Right kidney (tissue), 9 donors: ENCODE data around the gene MRPL49.

Experiments used
- DNase-seq: peaks from one replicate; pipeline ENCODE4 v3.0.0-alpha.2; 2016
- long read RNA-seq, 8 donors: transcript quantifications; one replicate each; lab custom pipeline, GENCODE V29; 2026

MRPL49 gene
- long read RNA-seq, donor 1, transcript MRPL49-201 (4 exons, 2,019 nt), result major isoform, 35 of 159 reads
- long read RNA-seq, donor 1, partial matches to known transcripts, result 120 of 159 reads
- long read RNA-seq, donor 1, other reads (novel, unspliced or antisense), result 0 of 159 reads
- long read RNA-seq, donor 2, transcript MRPL49-201 (4 exons, 2,019 nt), result major isoform, 33 of 34 reads
- long read RNA-seq, donor 2, partial matches to known transcripts, result 0 of 34 reads
- long read RNA-seq, donor 2, other reads (novel, unspliced or antisense), result 0 of 34 reads
- long read RNA-seq, donor 3, transcript MRPL49-201 (4 exons, 2,019 nt), result major isoform, 15 of 15 reads
- long read RNA-seq, donor 3, partial matches to known transcripts, result 0 of 15 reads
- long read RNA-seq, donor 3, other reads (novel, unspliced or antisense), result 0 of 15 reads
- long read RNA-seq, donor 4, transcript MRPL49-201 (4 exons, 2,019 nt), result major isoform, 18 of 19 reads
- long read RNA-seq, donor 4, partial matches to known transcripts, result 0 of 19 reads
- long read RNA-seq, donor 4, other reads (novel, unspliced or antisense), result 0 of 19 reads
- long read RNA-seq, donor 5, transcript MRPL49-201 (4 exons, 2,019 nt), result major isoform, 23 of 26 reads
- long read RNA-seq, donor 5, partial matches to known transcripts, result 0 of 26 reads
- long read RNA-seq, donor 5, other reads (novel, unspliced or antisense), result 0 of 26 reads
- long read RNA-seq, donor 6, transcript MRPL49-201 (4 exons, 2,019 nt), result major isoform, 21 of 35 reads
- long read RNA-seq, donor 6, partial matches to known transcripts, result 12 of 35 reads
- long read RNA-seq, donor 6, other reads (novel, unspliced or antisense), result 0 of 35 reads
- long read RNA-seq, donor 7, transcript MRPL49-201 (4 exons, 2,019 nt), result major isoform, 27 of 67 reads
- long read RNA-seq, donor 7, partial matches to known transcripts, result 23 of 67 reads
- long read RNA-seq, donor 7, other reads (novel, unspliced or antisense), result 14 of 67 reads
- long read RNA-seq, donor 8, transcript MRPL49-201 (4 exons, 2,019 nt), result major isoform, 18 of 18 reads
- long read RNA-seq, donor 8, partial matches to known transcripts, result 0 of 18 reads
- long read RNA-seq, donor 8, other reads (novel, unspliced or antisense), result 0 of 18 reads

DNA sequence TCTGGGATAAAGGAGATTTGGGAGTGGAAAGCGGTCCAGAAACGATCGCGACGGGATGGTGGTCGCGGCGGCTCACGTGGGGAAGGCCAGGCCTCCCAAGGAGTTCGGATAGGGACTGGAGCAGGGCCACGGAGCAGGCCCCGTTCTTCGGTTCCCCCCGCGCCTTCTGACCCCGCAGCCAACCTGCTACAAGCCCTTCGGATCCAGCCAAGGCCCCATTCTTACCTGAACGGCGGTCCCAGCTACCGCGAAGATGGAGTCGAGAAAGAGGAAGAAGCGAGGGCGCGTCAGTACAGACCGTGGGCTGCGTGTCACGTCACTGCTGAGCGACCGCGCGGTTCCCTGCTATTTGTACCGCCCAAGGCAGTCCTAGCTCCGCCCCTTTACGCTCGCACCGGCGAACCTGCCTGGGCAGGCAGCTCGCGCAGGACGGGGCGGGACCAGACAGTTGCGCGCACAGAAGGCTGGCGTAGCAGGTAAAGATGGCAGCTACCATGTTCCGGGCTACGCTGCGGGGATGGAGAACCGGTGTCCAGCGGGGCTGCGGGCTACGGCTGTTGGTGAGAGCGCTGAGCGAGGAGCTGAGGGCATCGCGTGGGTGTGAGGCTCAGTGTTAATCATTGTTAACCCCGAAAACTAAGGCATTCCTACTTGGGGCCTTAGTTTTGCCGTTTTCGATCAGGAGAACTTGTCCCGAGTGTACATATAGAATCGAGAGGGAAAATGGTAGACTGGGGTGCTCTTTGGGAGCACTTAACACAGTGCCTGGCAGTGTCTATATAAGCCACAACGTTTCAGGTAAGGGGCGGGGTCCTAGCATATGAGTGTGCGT lies at the start of gene MRPL49, which contains the start of gene FAU:
MRPL49 (plus strand) TSS at position 457 of the 832 bp plus-strand sequence; CDS start at position 483, 26 bp downstream.
FAU (minus strand) TSS at position 270 of the 832 bp plus-strand sequence. CDS start 321 bp downstream, outside the sequence.
- DNase-seq, result peak; percentile 88

- DNase-seq, result no peak
Measured at GRCh38 chr11:65072631-65072966, 49.5 kb upstream of the MRPL49 start.

- DNase-seq, result no peak
Measured at GRCh38 chr11:65077451-65077850, 44.7 kb upstream of the MRPL49 start.

DNA sequence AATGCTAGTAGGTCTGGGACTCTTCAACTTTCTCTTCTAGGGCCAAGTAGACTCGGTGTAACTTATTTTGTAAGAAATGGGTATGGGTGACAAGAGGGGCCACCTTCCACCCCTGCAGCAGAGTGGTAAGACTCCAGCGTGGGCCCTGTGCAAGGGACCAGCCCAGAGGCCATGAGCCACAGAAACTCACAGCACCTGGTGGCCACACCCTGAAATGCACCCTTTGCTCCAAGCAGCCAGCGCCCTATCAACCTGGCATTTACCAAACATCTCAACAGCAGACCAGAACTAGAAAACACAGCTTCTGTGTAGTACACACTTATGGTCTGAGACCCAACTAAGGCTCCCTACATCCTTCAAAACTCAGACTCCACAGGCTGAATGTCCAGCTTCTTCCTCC lies 44.0 kb upstream of the MRPL49 start:
- no peak for DNase-seq

DNA sequence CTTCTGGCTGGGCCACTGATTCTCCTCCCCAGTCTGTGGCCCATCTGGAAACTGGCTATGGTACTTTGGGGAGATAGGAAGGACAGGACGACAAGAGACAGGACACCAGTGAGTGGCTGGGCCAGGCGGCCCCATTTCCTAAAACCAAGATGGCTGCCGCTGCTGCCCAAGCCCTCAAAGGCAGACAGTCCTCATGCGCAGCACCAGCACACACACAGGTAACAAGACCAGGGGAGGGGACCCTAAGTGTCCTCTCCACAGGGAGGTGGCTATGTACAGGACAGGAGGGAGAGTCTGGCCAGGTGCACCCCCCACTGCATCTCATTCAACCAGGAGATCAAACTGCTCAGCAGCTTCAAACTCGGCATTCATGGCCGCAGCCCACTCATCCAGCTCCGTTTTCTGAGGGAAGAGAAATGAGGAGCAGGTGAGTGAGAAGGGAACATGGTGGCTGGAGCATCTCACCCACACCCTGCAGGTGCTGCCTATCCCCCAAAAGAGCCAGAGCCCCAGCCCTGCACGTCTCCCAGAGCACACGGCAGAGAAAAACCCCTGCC lies 43.3 kb upstream of the MRPL49 start:
- no peak for DNase-seq

DNA sequence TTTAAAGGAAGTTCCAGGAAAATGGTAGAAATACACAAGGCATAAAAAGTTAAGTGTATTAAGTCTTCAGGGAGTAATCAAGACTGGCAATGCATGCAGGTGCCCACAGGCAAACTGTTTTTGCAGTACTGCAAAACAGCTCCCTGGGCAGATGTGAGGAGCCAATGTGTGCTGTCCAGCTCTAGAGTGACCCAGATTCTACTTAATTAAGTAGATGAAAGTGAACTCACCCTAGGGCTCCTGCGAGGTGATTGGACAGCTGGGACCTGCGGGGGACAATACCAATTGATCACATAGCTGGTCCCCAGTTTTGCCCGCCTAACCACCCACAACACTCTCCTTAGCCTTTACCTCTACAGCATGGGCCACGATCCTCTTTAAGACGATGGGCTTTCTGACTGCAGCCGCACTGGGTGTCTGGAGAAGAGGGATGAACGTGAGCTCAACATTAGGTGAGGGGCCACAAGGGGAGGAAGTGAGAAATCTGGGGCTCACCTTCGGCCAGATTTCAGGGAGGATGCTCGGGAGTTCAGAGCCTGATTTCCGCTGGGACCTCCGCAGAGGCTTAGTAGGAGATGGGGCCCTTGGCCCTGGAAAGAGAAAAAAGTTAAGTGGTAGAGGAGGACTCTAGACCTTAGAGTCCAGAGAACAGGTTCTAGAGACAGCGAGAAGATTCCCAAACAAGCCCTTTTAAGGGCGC lies 38.8 kb upstream of the MRPL49 start:
- DNase-seq, result no peak

GRCh38 chr11:65083834-65084597 lies 38.1 kb upstream of the MRPL49 start, which contains the start of the genes CDCA5 and ZFPL1:
CDCA5 (minus strand) TSS chr11:65084040; CDS start chr11:65083978, 62 bp downstream.
ZFPL1 (plus strand) TSS chr11:65084222; CDS start chr11:65084699, 477 bp downstream.
- DNase-seq, result peak; percentile 91

DNA sequence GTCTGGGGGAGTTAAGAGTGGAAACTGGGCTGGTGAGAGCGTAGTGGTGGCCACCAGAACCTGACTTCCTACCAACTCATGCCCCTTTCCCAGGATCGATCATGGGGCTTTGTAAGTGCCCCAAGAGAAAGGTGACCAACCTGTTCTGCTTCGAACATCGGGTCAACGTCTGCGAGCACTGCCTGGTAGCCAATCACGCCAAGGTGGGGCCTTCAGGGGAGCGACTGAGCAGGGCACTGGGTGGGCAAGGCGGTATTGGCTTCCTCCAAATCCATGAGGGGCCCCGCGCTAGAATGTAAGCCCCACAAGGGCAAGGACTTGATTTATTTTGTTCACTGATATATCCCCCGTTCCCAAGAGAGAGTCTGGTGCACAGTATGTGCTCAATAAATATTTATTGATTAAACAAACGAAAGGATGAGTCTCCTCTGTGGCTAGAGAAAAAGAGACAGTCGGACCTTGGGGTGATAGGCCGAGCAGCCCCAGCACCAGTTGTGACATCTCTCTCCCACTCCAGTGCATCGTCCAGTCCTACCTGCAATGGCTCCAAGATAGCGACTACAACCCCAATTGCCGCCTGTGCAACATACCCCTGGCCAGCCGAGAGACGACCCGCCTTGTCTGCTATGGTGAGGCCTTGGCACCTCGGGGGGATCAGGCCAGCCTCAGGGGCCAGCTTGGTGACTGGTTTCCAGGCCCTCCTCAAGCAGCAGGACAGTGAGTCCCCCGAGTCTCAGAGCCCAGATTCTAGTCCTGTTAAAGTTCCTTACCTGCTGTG lies 37.3 kb upstream of the MRPL49 start:
- DNase-seq, result no peak

- DNase-seq, result no peak
Measured at GRCh38 chr11:65085446-65085845, 36.7 kb upstream of the MRPL49 start.

DNA sequence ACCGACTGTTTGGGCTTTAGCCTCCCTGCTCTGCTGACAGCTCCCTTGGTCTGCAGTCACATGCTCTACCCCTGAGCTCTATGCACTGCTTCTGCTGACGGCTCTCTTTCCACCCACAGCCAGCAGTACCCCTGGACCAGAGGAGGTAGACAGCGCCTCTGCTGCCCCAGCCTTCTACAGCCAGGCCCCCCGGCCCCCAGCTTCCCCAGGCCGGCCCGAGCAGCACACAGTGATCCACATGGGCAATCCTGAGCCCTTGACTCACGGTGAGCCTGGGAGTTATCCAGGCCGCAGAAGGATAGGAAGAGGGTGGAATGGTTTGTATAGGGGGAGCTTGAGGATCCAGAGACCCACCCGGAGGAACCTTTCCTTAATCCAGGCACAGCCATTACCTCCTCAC lies 35.3 kb upstream of the MRPL49 start:
- DNase-seq, result no peak

DNA sequence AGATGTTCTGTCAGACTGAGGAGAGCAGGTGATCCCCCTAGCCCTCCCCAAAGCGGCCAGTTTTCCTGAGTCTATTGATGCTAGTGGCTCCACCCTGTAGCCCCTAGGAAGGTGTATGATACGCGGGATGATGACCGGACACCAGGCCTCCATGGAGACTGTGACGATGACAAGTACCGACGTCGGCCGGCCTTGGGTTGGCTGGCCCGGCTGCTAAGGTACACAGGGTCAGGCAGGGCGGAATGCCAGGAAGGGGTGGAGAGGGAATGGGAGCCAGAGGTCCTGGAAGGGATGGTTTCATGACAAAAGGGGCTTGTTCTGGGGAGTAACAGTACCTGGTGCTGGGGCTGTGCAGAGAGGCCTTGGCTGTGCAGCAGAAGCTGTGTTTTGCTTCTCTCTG lies 34.9 kb upstream of the MRPL49 start:
- no peak for DNase-seq

- no peak for DNase-seq
Measured at GRCh38 chr11:65087827-65088226, 34.3 kb upstream of the MRPL49 start.

DNA sequence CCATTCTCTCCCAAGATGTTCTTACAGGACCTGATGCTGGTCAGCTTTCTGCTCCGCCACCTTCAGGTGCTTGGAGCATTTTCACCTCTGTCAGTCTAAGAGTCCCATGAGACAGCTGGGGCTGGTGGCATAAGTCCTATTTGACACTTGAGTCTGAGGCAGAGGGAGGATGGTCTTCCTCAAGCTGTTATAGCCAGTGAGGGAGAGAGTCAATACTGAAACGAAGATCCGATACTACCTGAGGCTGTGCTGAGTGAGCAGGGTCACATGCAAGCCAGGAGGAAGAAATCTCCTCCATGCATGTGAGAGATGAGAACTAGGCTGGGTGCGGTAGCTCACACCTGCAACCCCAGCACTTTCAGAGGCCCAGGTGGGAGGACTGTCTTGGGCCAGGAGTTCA lies 32.5 kb upstream of the MRPL49 start:
- DNase-seq, result no peak

GRCh38 chr11:65090628-65091027 lies 31.5 kb upstream of the MRPL49 start:
- no peak for DNase-seq

DNA sequence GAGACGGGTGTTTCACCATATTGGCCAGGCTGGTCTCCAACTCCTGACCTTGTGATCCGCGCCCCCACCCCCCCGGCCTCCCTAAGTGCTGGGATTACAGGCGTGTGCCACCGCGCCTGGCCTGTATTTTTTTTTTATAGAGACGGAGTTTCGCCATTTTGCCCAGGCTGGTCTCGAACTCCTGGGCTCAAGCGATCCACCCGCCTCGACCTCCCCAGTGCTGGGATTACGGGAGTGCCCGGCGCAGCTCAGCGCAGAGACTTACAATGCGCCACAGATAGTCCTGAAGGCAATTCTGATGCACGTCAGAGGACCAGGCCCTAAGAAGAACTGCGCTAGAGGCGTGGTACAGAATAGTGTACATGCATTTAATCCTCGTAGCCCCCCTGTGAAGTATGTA lies 26.7 kb upstream of the MRPL49 start:
- DNase-seq, result no peak

DNA sequence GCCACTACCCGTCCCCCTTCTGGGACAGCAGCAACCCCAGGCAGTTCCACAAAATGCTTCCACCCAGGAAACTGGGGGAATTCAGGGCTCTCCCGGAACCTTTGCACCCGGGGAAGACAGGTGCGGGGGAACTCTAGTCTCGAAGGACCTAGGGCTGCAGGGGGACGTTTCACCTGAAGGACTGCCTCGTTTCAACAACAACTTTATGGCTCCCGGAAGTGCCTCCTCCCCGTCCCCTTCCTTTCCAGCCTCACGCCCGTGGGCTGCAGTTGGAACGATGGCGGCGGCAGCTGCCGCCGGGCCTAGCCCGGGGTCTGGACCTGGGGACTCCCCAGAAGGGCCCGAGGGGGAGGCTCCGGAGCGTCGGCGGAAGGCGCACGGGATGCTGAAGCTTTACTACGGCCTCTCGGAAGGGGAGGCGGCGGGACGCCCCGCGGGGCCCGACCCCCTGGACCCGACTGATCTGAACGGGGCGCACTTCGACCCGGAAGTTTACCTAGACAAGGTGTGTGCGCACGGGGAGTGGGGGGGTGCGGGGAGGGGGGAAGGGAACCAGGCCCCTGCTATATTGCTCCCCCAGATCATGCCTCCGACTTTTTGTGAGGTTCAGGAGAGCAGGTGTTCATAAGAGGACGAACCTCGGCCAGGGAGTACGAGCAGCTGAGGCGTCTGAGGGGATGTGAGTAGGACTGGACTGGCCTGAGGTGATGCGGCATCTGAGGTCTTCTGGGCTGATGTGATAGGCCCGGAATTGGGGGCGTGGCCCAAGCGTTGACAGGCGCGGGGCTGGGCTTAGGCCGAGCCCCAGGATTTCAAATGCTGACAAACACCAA lies 25.9 kb upstream of the MRPL49 start, which contains the start of gene VPS51:
VPS51 (plus strand) TSS at position 241 of the 833 bp plus-strand sequence; CDS start at position 278, 37 bp downstream.
- DNase-seq, result peak; percentile 93

DNA sequence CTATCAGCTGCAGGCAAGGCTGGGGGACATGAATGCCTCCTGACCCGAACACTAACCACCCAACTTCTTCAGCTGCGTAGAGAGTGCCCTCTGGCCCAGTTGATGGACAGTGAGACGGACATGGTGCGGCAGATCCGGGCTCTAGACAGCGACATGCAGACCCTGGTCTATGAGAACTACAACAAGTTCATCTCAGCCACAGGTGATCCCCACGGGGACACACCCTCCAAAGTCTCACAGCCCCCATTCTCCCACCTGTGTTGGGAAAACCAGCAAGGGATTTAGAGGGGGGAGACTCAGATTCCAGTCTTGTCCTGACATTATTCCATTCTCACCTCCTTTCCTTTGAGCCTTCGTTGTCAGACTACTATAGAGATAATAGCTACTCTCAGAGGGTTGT lies 25.2 kb upstream of the MRPL49 start:
- no peak for DNase-seq
